Skeletal muscle cell (primary cell): Measurements from ENCODE around the gene VKORC1L1.
"Not testable (repeated sequence)": the region's sequence is repeated elsewhere in the genome, so short reads cannot be mapped to it uniquely, and the experiment has no call there.

ENCODE experiments used
- DNase-seq: peaks from one replicate; pipeline ENCODE4 v3.0.0-alpha.2; 2010; ENCODE audit warnings: low read depth
- H3K4me3 ChIP-seq: 2 replicates; pipeline ENCODE4 v1.5.1; 2011; ENCODE audit warnings: low read depth, mild to moderate bottlenecking, control low read depth, low read length, moderate library complexity

The VKORC1L1 gene

GRCh38 chr7:65925040-65925439 lies 52.2 kb downstream of the VKORC1L1 start:
- no peak for DNase-seq
- H3K4me3 ChIP-seq = no peak overlapping the region

- no peak for DNase-seq
- H3K4me3 ChIP-seq = no peak overlapping the region
These were observed 53.7 kb downstream of the VKORC1L1 start for GRCh38 chr7:65926588-65926987.

GRCh38 chr7:65927489-65928448 lies 54.9 kb downstream of the VKORC1L1 start:
- DNase-seq = no peak
- H3K4me3 ChIP-seq = no peak overlapping the region

- no peak for DNase-seq
These were observed 58.8 kb downstream of the VKORC1L1 start for GRCh38 chr7:65931685-65932084.

GRCh38 chr7:65937296-65937695 lies 64.4 kb downstream of the VKORC1L1 start:
- H3K4me3 ChIP-seq = no peak overlapping the region
- DNase-seq = no peak

More at GRCh38 chr7:65931685-65932084, 58.8 kb downstream of the VKORC1L1 start:
- no peak overlapping the region for H3K4me3 ChIP-seq

GRCh38 chr7:65938336-65938895 lies 65.5 kb downstream of the VKORC1L1 start:
- DNase-seq = no peak
- no peak overlapping the region for H3K4me3 ChIP-seq

- H3K4me3 ChIP-seq, DNase-seq: not testable (repeated sequence)
These were observed 72.9 kb downstream of the VKORC1L1 start for GRCh38 chr7:65945787-65946186.

GRCh38 chr7:65946904-65947303 lies 74.0 kb downstream of the VKORC1L1 start:
- peak; percentile 8 for DNase-seq
- no peak overlapping the region for H3K4me3 ChIP-seq

- no peak for DNase-seq
- H3K4me3 ChIP-seq = no peak overlapping the region
These were observed 79.1 kb downstream of the VKORC1L1 start for GRCh38 chr7:65951837-65952578.

- no peak for DNase-seq
- H3K4me3 ChIP-seq = no peak overlapping the region
These were observed 80.3 kb downstream of the VKORC1L1 start for GRCh38 chr7:65953001-65953720.

GRCh38 chr7:65953890-65954450 lies 81.1 kb downstream of the VKORC1L1 start:
- DNase-seq = no peak
- H3K4me3 ChIP-seq = no peak overlapping the region

GRCh38 chr7:65955718-65956117 lies 82.8 kb downstream of the VKORC1L1 start:
- no peak for DNase-seq
- H3K4me3 ChIP-seq = no peak overlapping the region

GRCh38 chr7:65960351-65961074 lies 87.6 kb downstream of the VKORC1L1 start:
- no peak for DNase-seq
- H3K4me3 ChIP-seq = no peak overlapping the region

GRCh38 chr7:65962033-65962432 lies 89.2 kb downstream of the VKORC1L1 start:
- DNase-seq = no peak

GRCh38 chr7:65964671-65965070 lies 91.8 kb downstream of the VKORC1L1 start:
- not testable (repeated sequence) for H3K4me3 ChIP-seq, DNase-seq

More at GRCh38 chr7:65962033-65962432, 89.2 kb downstream of the VKORC1L1 start:
- no peak overlapping the region for H3K4me3 ChIP-seq

GRCh38 chr7:65966146-65966545 lies 93.3 kb downstream of the VKORC1L1 start:
- no peak for DNase-seq

GRCh38 chr7:65967361-65968155 lies 94.7 kb downstream of the VKORC1L1 start:
- no peak overlapping the region for H3K4me3 ChIP-seq
- DNase-seq = no peak

More at GRCh38 chr7:65966146-65966545, 93.3 kb downstream of the VKORC1L1 start:
- no peak overlapping the region for H3K4me3 ChIP-seq
